ENCODE results near the gene IQCC. TPM values are rescaled to one million over a fixed set of nuclear protein-coding genes. Genes with fewer than 3 reads are reported as not detected.

IQCC gene
- total RNA-seq, 1 donor from 2014 or later: 0.71 TPM

DNA sequence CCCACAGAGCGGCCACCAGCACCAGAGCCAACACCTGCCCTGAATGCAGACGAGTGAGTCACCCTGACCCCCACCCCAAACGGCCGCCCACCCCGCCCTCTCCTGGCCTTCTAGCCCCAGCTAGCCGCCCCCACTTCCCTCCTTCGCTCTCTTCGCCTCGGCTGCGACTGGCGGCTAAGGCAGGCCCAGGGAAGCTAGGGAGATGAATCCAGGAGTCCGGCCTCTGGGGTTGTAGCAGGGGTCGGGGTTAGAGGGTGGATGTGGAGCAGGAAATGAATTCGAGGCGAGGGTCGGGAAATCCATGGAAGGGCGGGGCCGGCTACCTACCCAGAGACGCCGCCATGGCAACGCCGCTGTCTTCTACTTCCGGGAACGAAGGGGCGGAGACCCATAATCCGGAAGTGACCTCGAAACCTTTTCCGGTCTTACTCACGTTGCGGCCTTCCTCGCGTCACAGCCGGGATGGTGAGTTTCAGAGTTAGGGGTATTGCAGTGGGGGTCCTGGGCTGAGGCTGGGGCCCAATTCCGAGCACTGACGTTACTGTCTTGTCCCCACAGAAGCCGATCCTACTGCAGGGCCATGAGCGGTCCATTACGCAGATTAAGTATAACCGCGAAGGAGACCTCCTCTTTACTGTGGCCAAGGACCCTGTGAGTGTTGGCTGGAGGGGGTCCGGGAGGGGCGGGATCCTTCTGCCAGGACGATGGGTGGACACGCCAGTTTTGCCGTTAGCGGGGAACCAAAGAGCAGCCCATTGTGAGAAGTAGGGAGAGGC lies 16.7 kb downstream of the IQCC start, which contains the start of the genes EIF3I and TMEM234:
TSS of gene EIF3I (plus strand) at position 428 of the 776 bp plus-strand sequence. CDS start at position 463, 35 bp downstream.
TSS of gene TMEM234 (minus strand) at position 374 of the 776 bp plus-strand sequence. CDS start at position 343, 31 bp downstream.
- no peak for TF ChIP-seq CTCF (IDR thresholded peaks at IDR 0.05; ENCODE audit: borderline replicate concordance)
- Histone ChIP-seq H3K36me3 (peaks cover 64% of the 10 kb centered on the region), H3K4me1 (peaks cover 44% of the 10 kb centered on the region), H3K9me3 (replicated peaks) (no peaks in the 10 kb centered on the region), H3K4me3 (peak within 1 kb of the TSS; percentile 98), H3K27ac (replicated peaks) (peak within 1 kb of the TSS; percentile 92), H3K27me3 (ENCODE audit: low read depth) (no peaks in the 10 kb centered on the region)
- DNase-seq: peak; percentile 91
- intact Hi-C loops (cut with micrococcal nuclease): loop anchor here (10.0 kb wide), 1 partner anchor 93 kb away; no protein-coding TSS in a partner anchor

GRCh38 chr1:32223683-32224082 lies 18.2 kb downstream of the IQCC start:
- no peak for DNase-seq
- H3K27me3 ChIP-seq (ENCODE audit: low read depth): no peaks in the 10 kb centered on the region
- peaks cover 69% of the 10 kb centered on the region for H3K36me3 ChIP-seq
- intact Hi-C loops (cut with micrococcal nuclease): loop anchor here (10.0 kb wide), 1 partner anchor 91 kb away; no protein-coding TSS in a partner anchor
- H3K9me3 ChIP-seq (replicated peaks): no peaks in the 10 kb centered on the region
- peaks cover 44% of the 10 kb centered on the region for H3K4me1 ChIP-seq
- peak overlapping the region; percentile 92 for H3K27ac ChIP-seq (replicated peaks)
- peak overlapping the region; percentile 98 for H3K4me3 ChIP-seq
- peak; percentile 12 for TF ChIP-seq CTCF (IDR thresholded peaks at IDR 0.05; ENCODE audit: borderline replicate concordance)

- intact Hi-C loops (cut with micrococcal nuclease): loop anchor here (10.0 kb wide), 1 partner anchor 91 kb away; no protein-coding TSS in a partner anchor
- peaks cover 44% of the 10 kb centered on the region for H3K4me1 ChIP-seq
- H3K36me3 ChIP-seq: peaks cover 69% of the 10 kb centered on the region
- TF ChIP-seq CTCF (IDR thresholded peaks at IDR 0.05; ENCODE audit: borderline replicate concordance): no peak
- peak overlapping the region; percentile 98 for H3K4me3 ChIP-seq
- peak overlapping the region; percentile 92 for H3K27ac ChIP-seq (replicated peaks)
- H3K9me3 ChIP-seq (replicated peaks): no peaks in the 10 kb centered on the region
- no peak for DNase-seq
- H3K27me3 ChIP-seq (ENCODE audit: low read depth): no peaks in the 10 kb centered on the region
Observed at GRCh38 chr1:32224285-32224684, 18.8 kb downstream of the IQCC start.

DNA sequence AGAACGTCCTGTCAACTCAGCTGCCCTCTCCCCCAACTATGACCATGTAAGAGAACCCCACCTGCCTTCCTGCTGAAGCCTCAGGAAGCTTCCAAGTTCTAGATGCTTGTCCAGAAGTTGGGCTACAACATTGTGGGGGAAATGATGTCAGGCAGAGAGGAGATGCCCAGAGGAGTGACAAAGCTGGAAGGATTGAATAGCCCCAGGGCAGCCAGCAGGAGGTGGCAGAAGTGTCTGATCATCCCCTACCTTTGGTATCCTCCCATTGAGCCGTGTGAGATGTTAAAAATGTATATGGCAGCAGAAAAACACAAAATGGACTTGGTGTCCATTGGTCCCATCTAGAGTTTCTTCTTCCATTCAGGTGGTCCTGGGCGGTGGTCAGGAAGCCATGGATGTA lies 23.3 kb downstream of the IQCC start:
- no peak for TF ChIP-seq CTCF (IDR thresholded peaks at IDR 0.05; ENCODE audit: borderline replicate concordance)
- intact Hi-C loops (cut with micrococcal nuclease): loop anchor here (10.0 kb wide), 1 partner anchor 86 kb away; no protein-coding TSS in a partner anchor
- Histone ChIP-seq H3K4me3 (no peak overlapping the region), H3K4me1 (peaks cover 6% of the 10 kb centered on the region), H3K9me3 (replicated peaks) (no peaks in the 10 kb centered on the region), H3K36me3 (peaks cover 90% of the 10 kb centered on the region), H3K27me3 (ENCODE audit: low read depth) (no peaks in the 10 kb centered on the region), H3K27ac (replicated peaks) (no peak overlapping the region)
- no peak for DNase-seq

GRCh38 chr1:32231843-32232432 lies 26.5 kb downstream of the IQCC start:
- no peaks in the 10 kb centered on the region for H3K27me3 ChIP-seq (ENCODE audit: low read depth)
- intact Hi-C loops (cut with micrococcal nuclease): no loop called here
- H3K27ac ChIP-seq (replicated peaks): no peak overlapping the region
- no peak for TF ChIP-seq CTCF (IDR thresholded peaks at IDR 0.05; ENCODE audit: borderline replicate concordance)
- no peak overlapping the region for H3K4me3 ChIP-seq
- H3K36me3 ChIP-seq: peaks cover 62% of the 10 kb centered on the region
- H3K4me1 ChIP-seq: no peaks in the 10 kb centered on the region
- DNase-seq: no peak
- H3K9me3 ChIP-seq (replicated peaks): no peaks in the 10 kb centered on the region

All from left ventricle myocardium inferior (tissue), 1 donor.